Left lung (tissue), 10 donors: ENCODE data around the gene ZNF710. TPM values are rescaled to one million over a fixed set of nuclear protein-coding genes. Genes with fewer than 3 reads are reported as not detected.
A peak's percentile ranks its signal among the peaks of the same experiment; 100 is the strongest.

ENCODE experiments used
- ATAC-seq: fragments of 200-7000 bp; cut with Tn5 transposase; one replicate; pipeline ENCODE4 v1.9.1; 2020; ENCODE audit warnings: moderate library complexity
- DNase-seq, 4 donors: peaks; one replicate each; pipeline ENCODE4 v3.0.0-alpha.2; 2013 to 2020
- H3K27ac ChIP-seq, 2 donors: fragments of 200-600 bp; sonication (generic) in 1 of 2; one replicate each; pipeline versions ENCODE4 v1.5.0 to v1.8.0; 2020 to 2021
- H3K27me3 ChIP-seq, 2 donors: fragments of 200-600 bp; sonication (generic) in 1 of 2; one replicate each; pipeline versions ENCODE4 v1.5.0 to v1.8.0; 2020 to 2021
- H3K36me3 ChIP-seq, 2 donors: fragments of 200-600 bp; sonication (generic) in 1 of 2; one replicate each; pipeline versions ENCODE4 v1.5.0 to v1.8.0; 2020 to 2021
- H3K4me1 ChIP-seq, 2 donors: fragments of 200-600 bp; one replicate each; pipeline ENCODE4 v1.8.0; 2021
- H3K4me3 ChIP-seq, 2 donors: fragments of 200-600 bp; sonication (generic) in 1 of 2; one replicate each; pipeline versions ENCODE4 v1.5.0 to v1.8.0; 2020 to 2021; ENCODE audit warnings: mild to moderate bottlenecking in 1 of 2
- H3K9me3 ChIP-seq, 2 donors: fragments of 200-600 bp; sonication (generic) in 1 of 2; one replicate each; pipeline versions ENCODE4 v1.5.0 to v1.8.0; 2020 to 2021
- CTCF ChIP-seq, 2 donors: fragments of 200-600 bp; sonication (generic) in 1 of 2; IDR thresholded peaks; one replicate each; pipeline versions ENCODE4 v1.5.0 to v1.8.0; 2021; ENCODE audit warnings: antibody characterized with exemption in 2 of 2
- intact Hi-C, 2 donors: fragments of 100-400 bp; cut with DNase I; formaldehyde crosslinking; loops; one replicate each; pipeline versions ENCODE4 v1.11.2 to v1.14.2; 2022
- polyA plus RNA-seq, 6 donors: library from polyadenylated mRNA; unstranded; fragments of 120-200 nt; gene quantifications; one replicate each; pipeline ENCODE4 v1.2.1, GENCODE V29; 2013; ENCODE audit not compliant: insufficient read length in 6 of 6
- total RNA-seq, 2 donors: library from RNA; stranded (reverse); fragmentation: NEBNext Ultra II Directional; extraction: Animal tissue kit (Norgen Biotek cat#: 25700); gene quantifications; one replicate each; pipeline ENCODE4 v1.2.1, GENCODE V29; 2021
- donor health status: DM: no; HTN: yes; CAD: no.
- donor health status: DM: no; HTN: no; CAD: no.

The ZNF710 gene
- total and polyA plus RNA-seq, 8 donors, result 27.9 to 53.7 (median 39.9) TPM

- Histone ChIP-seq H3K27me3 (no peaks in the 10 kb centered on the region), H3K36me3 (no peaks in the 10 kb centered on the region), H3K9me3 (no peaks in the 10 kb centered on the region), H3K27ac (peak overlapping the region; percentile 87 to 94), H3K4me1 (peaks cover 29 to 60% of the 10 kb centered on the region in 2 donors), H3K4me3 (peak overlapping the region; percentile 35 to 68)
- peak in 2 of 4 donors; percentile 39 to 85 for DNase-seq
- no peak for TF ChIP-seq CTCF (IDR thresholded peaks at IDR 0.05)
- intact Hi-C loops, result no loop called here
- ATAC-seq, result peak; percentile 13
Measured at GRCh38 chr15:90000186-90001001, 730 bp upstream of the ZNF710 start.

GRCh38 chr15:90001683-90002427 is 731 bp downstream of the ZNF710 start:
- H3K27ac ChIP-seq, result peak overlapping the region; percentile 95 to 96
- intact Hi-C loops, result no loop called here
- H3K9me3 ChIP-seq, result no peaks in the 10 kb centered on the region
- no peak for TF ChIP-seq CTCF (IDR thresholded peaks at IDR 0.05)
- DNase-seq, result peak; percentile 49 to 92 (median 78)
- H3K27me3 ChIP-seq, result no peaks in the 10 kb centered on the region
- H3K4me3 ChIP-seq, result peak overlapping the region; percentile 68 to 71
- peaks cover 30 to 75% of the 10 kb centered on the region in 2 donors for H3K4me1 ChIP-seq
- H3K36me3 ChIP-seq, result peaks cover 0 to 8% of the 10 kb centered on the region in 2 donors
- ATAC-seq, result peak; percentile 28

- DNase-seq, result peak; percentile 48 to 88 (median 68)
- Histone ChIP-seq H3K27ac (peak overlapping the region; percentile 95 to 96), H3K27me3 (no peaks in the 10 kb centered on the region), H3K9me3 (no peaks in the 10 kb centered on the region), H3K4me3 (peak overlapping the region; percentile 68 to 71), H3K36me3 (peaks cover 0 to 8% of the 10 kb centered on the region in 2 donors), H3K4me1 (peaks cover 30 to 81% of the 10 kb centered on the region in 2 donors)
- intact Hi-C loops, result no loop called here
- ATAC-seq, result peak; percentile 9
- no peak for TF ChIP-seq CTCF (IDR thresholded peaks at IDR 0.05)
Measured at GRCh38 chr15:90002428-90002844, 1.3 kb downstream of the ZNF710 start.

- peak overlapping the region; percentile 95 to 96 for H3K27ac ChIP-seq
Measured at GRCh38 chr15:90003736-90004135, 2.6 kb downstream of the ZNF710 start.

More at GRCh38 chr15:90003736-90004135, 2.6 kb downstream of the ZNF710 start:
- Histone ChIP-seq H3K4me3 (peak overlapping the region in 1 of 2 donors; percentile 68), H3K36me3 (peaks cover 0 to 8% of the 10 kb centered on the region in 2 donors), H3K27me3 (no peaks in the 10 kb centered on the region), H3K9me3 (no peaks in the 10 kb centered on the region), H3K4me1 (peaks cover 28 to 86% of the 10 kb centered on the region in 2 donors)
- intact Hi-C loops, result no loop called here
- TF ChIP-seq CTCF (IDR thresholded peaks at IDR 0.05), result no peak
- DNase-seq, result no peak
- no peak for ATAC-seq
